A549 (cell line): ENCODE measurements around the gene MANSC4.

Experiments
- CHD2 ChIP-seq: fragments of 150-350 bp; IDR thresholded peaks from 2 replicates; pipeline ENCODE4 v1.6.1; 2014; ENCODE audit warnings: low read length; ENCODE audit not compliant: partially characterized antibody
- EP300 ChIP-seq, 2 experiments: fragments of >200 bp; sonication (Bioruptor Twin); formaldehyde crosslinking; IDR thresholded peaks; 2 replicates in 1 of 2; 3 replicates in 1 of 2; pipeline ENCODE4 v1.6.1; 2016 to 2017
- HDAC2 ChIP-seq: fragments of 200-600 bp; sonication (generic); IDR thresholded peaks from 2 replicates; pipeline ENCODE4 v1.6.1; 2016
- KDM1A ChIP-seq: fragments of 200-600 bp; sonication (generic); IDR thresholded peaks from 2 replicates; pipeline ENCODE4 v1.6.1; 2016; ENCODE audit warnings: low read depth, mild to moderate bottlenecking
- TP53 ChIP-seq: fragments of 250-450 bp; sonication (Bioruptor Pico); IDR thresholded peaks from 2 replicates; pipeline ENCODE4 v1.5.0; 2021; ENCODE audit warnings: mild to moderate bottlenecking, moderate library complexity
- TF ChIP-seq, protein P1 (sequence below): fragments of >200 bp; sonication (Bioruptor Twin); formaldehyde crosslinking; IDR thresholded peaks from 3 replicates; pipeline ENCODE4 v1.5.1; 2016
- TF ChIP-seq, protein P2 (sequence below): fragments of 250-450 bp; sonication (Bioruptor Pico); IDR thresholded peaks from 2 replicates; pipeline ENCODE4 v1.5.0; 2021; ENCODE audit warnings: mild to moderate bottlenecking, moderate library complexity, borderline replicate concordance

DNA sequence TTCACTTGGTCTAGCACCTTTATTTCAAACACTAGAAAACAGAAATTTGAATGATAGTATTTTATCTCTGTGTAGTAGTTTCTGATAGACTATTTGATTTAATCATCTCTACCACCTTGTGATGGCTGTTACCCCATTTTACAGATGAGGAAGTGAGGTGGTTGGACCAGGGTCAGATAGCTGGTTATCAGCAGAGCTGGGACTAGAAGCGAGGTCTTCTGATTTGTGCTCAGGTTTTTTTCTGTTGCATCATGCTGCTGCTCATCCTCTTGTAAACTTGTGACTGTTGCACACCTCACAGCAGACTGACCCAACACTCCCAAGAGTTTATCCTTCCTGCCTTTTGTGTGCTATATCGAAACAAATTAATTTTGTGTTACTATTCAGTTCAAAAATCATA, 10.1 kb upstream of the MANSC4 start:
- no peak for TF ChIP-seq CHD2
- no peak for TF ChIP-seq KDM1A
- TF ChIP-seq, protein P1, sequence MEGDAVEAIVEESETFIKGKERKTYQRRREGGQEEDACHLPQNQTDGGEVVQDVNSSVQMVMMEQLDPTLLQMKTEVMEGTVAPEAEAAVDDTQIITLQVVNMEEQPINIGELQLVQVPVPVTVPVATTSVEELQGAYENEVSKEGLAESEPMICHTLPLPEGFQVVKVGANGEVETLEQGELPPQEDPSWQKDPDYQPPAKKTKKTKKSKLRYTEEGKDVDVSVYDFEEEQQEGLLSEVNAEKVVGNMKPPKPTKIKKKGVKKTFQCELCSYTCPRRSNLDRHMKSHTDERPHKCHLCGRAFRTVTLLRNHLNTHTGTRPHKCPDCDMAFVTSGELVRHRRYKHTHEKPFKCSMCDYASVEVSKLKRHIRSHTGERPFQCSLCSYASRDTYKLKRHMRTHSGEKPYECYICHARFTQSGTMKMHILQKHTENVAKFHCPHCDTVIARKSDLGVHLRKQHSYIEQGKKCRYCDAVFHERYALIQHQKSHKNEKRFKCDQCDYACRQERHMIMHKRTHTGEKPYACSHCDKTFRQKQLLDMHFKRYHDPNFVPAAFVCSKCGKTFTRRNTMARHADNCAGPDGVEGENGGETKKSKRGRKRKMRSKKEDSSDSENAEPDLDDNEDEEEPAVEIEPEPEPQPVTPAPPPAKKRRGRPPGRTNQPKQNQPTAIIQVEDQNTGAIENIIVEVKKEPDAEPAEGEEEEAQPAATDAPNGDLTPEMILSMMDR = no peak
- TF ChIP-seq TP53 (CRISPR knock-in tag) = no peak
- no peak for TF ChIP-seq EP300 (IDR thresholded peaks at IDR 0.05)
- no peak for TF ChIP-seq HDAC2
- TF ChIP-seq, protein P2, sequence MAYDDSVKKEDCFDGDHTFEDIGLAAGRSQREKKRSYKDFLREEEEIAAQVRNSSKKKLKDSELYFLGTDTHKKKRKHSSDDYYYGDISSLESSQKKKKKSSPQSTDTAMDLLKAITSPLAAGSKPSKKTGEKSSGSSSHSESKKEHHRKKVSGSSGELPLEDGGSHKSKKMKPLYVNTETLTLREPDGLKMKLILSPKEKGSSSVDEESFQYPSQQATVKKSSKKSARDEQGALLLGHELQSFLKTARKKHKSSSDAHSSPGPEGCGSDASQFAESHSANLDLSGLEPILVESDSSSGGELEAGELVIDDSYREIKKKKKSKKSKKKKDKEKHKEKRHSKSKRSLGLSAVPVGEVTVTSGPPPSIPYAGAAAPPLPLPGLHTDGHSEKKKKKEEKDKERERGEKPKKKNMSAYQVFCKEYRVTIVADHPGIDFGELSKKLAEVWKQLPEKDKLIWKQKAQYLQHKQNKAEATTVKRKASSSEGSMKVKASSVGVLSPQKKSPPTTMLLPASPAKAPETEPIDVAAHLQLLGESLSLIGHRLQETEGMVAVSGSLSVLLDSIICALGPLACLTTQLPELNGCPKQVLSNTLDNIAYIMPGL (CRISPR knock-in tag) = no peak
